B cell (primary cell): ENCODE data around the gene BCL2L15.

Source experiments
- CTCF ChIP-seq: fragments of 200-600 bp; IDR thresholded peaks from one replicate; pipeline ENCODE4 v1.8.0; 2022; ENCODE audit warnings: antibody characterized with exemption, mild to moderate bottlenecking
- EZH2 ChIP-seq: IDR thresholded peaks from 2 replicates; pipeline ENCODE4 v1.6.1; 2012; ENCODE audit warnings: borderline replicate concordance, low read depth, mild to moderate bottlenecking, moderate library complexity, low read length; ENCODE audit not compliant: insufficient read depth, poor library complexity, severe bottlenecking

DNA sequence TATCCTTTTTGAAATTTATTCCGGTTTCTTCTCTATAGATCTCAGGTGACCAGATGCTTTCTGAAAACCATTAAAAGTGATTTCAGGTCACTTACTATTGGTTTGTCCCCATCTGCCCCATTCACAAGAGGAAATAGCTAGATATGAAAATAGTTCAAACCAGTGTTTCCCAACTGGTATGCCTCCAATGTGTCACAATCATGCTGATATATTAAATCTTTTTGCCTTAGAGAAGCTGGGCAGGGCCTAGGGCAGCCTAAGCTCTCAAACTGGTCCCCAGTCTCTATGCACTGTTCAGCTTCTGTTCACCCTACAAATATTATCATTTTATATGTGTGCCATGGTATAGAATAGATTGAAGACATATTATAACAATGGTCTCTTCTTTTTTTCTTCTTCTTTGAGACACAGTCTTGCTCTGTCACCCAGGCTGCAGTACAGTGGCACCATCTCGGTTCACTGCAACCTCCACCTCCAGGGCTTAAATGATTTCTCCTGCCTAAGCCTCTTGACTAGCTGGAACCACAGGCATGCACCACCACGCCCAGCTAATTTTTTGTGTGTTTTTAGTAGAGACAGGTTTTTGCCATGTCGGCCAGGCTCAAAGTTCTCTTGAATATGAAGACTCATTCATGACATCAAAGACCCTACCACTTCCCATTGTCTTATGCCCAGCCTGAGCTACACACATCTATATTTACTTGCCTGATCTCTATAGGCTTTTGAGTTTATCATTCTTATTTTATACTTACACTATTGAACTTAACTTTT, 31.6 kb downstream of the BCL2L15 start:
- TF ChIP-seq CTCF (no peak), EZH2 (no peak)
